ENCODE data around the gene IL23A.

The IL23A gene

GRCh38 chr12:56304872-56305590 is 33.7 kb upstream of the IL23A start:
- Histone ChIP-seq H3K4me3 (ENCODE audit: insufficient read depth, low read length, poor library complexity, severe bottlenecking) (no peak overlapping the region), H3K4me2 (ENCODE audit: low read depth, low read length, poor library complexity, severe bottlenecking) (no peak overlapping the region), H3K9me3 (ENCODE audit: insufficient read depth, low read length) (no peaks in the 10 kb centered on the region), H3K27ac (ENCODE audit: low read depth, low read length) (no peak overlapping the region), H3K36me3 (ENCODE audit: low read length) (peaks cover 8% of the 10 kb centered on the region; the same call in 1 of the 2 replicates), H3K27me3 (ENCODE audit: low read length) (no peaks in the 10 kb centered on the region), H3K9ac (ENCODE audit: low read length) (no peak overlapping the region), H2AFZ (ENCODE audit: low read depth, low read length, severe bottlenecking) (no peak overlapping the region), H3F3A (ENCODE audit: insufficient read depth) (peaks cover 19% of the 10 kb centered on the region), H3K9me2 (replicated peaks; ENCODE audit: insufficient read depth, low read length) (no peaks in the 10 kb centered on the region), H3K79me2 (ENCODE audit: insufficient read depth, low read length) (0 out of 2 replicates have a peak, but pooled peaks cover 4% of the 10 kb centered on the region), H4K20me1 (ENCODE audit: low read depth, low read length) (no peaks in the 10 kb centered on the region)
- TF ChIP-seq EZH2phosphoT487 (conservative IDR thresholded peaks at IDR 0.05; ENCODE audit: low read length): no peak
- TF ChIP-seq CTCF (IDR thresholded peaks at IDR 0.05; ENCODE audit: insufficient read depth, low read length, poor library complexity, severe bottlenecking): no peak

- H3K4me2 ChIP-seq (ENCODE audit: low read depth, low read length, poor library complexity, severe bottlenecking): no peak overlapping the region
- no peaks in the 10 kb centered on the region for H3K9me3 ChIP-seq (ENCODE audit: insufficient read depth, low read length)
- H3K9me2 ChIP-seq (replicated peaks; ENCODE audit: insufficient read depth, low read length): no peaks in the 10 kb centered on the region
- H3F3A ChIP-seq (ENCODE audit: insufficient read depth): peaks cover 19% of the 10 kb centered on the region
- no peaks in the 10 kb centered on the region for H3K27me3 ChIP-seq (ENCODE audit: low read length)
- no peaks in the 10 kb centered on the region for H3K79me2 ChIP-seq (ENCODE audit: insufficient read depth, low read length)
- no peak overlapping the region for H3K4me3 ChIP-seq (ENCODE audit: insufficient read depth, low read length, poor library complexity, severe bottlenecking)
- no peak overlapping the region for H3K27ac ChIP-seq (ENCODE audit: low read depth, low read length)
- TF ChIP-seq CTCF (IDR thresholded peaks at IDR 0.05; ENCODE audit: insufficient read depth, low read length, poor library complexity, severe bottlenecking): no peak
- no peak for TF ChIP-seq EZH2phosphoT487 (conservative IDR thresholded peaks at IDR 0.05; ENCODE audit: low read length)
- H4K20me1 ChIP-seq (ENCODE audit: low read depth, low read length): no peaks in the 10 kb centered on the region
- H3K9ac ChIP-seq (ENCODE audit: low read length): no peak overlapping the region
- peaks cover 8% of the 10 kb centered on the region; the same call in 1 of the 2 replicates for H3K36me3 ChIP-seq (ENCODE audit: low read length)
- no peak overlapping the region for H2AFZ ChIP-seq (ENCODE audit: low read depth, low read length, severe bottlenecking)
Measured at GRCh38 chr12:56307221-56307965, 31.3 kb upstream of the IL23A start.

- no peak for TF ChIP-seq EZH2phosphoT487 (conservative IDR thresholded peaks at IDR 0.05; ENCODE audit: low read length)
- no peak for TF ChIP-seq CTCF (IDR thresholded peaks at IDR 0.05; ENCODE audit: insufficient read depth, low read length, poor library complexity, severe bottlenecking)
- no peak overlapping the region for H3K4me3 ChIP-seq (ENCODE audit: insufficient read depth, low read length, poor library complexity, severe bottlenecking)
- H3K36me3 ChIP-seq (ENCODE audit: low read length): peaks cover 8% of the 10 kb centered on the region; the same call in 1 of the 2 replicates
Measured at GRCh38 chr12:56308714-56309113, 30.0 kb upstream of the IL23A start.

More at GRCh38 chr12:56308714-56309113, 30.0 kb upstream of the IL23A start:
- Histone ChIP-seq H2AFZ (ENCODE audit: low read depth, low read length, severe bottlenecking) (no peak overlapping the region), H3K9me3 (ENCODE audit: insufficient read depth, low read length) (no peaks in the 10 kb centered on the region), H3K9ac (ENCODE audit: low read length) (no peak overlapping the region), H3K9me2 (replicated peaks; ENCODE audit: insufficient read depth, low read length) (no peaks in the 10 kb centered on the region), H3F3A (ENCODE audit: insufficient read depth) (peaks cover 19% of the 10 kb centered on the region; the same call in 1 of the 2 replicates), H3K27me3 (ENCODE audit: low read length) (no peaks in the 10 kb centered on the region), H3K4me2 (ENCODE audit: low read depth, low read length, poor library complexity, severe bottlenecking) (no peak overlapping the region), H3K27ac (ENCODE audit: low read depth, low read length) (no peak overlapping the region), H4K20me1 (ENCODE audit: low read depth, low read length) (no peaks in the 10 kb centered on the region), H3K79me2 (ENCODE audit: insufficient read depth, low read length) (no peaks in the 10 kb centered on the region)

All from SU-DHL-6 (cell line).